ENCODE measurements around the gene L3MBTL4. TPM values are rescaled to one million over a fixed set of nuclear protein-coding genes. Genes with fewer than 3 reads are reported as not detected.

Gene L3MBTL4
- total RNA-seq, 1 donor from 2014 or later, result 0.70 TPM

Small RNAs within 50 kb of the gene (microRNA-seq; reads per million reads assigned to microRNA genes)
- not detected for gene MIR4317
